Lung (tissue), 12 donors: ENCODE data around the gene ZRANB3. TPM values are rescaled to one million over a fixed set of nuclear protein-coding genes. Genes with fewer than 3 reads are reported as not detected.
"Not testable (repeated sequence)": the region's sequence is repeated elsewhere in the genome, so short reads cannot be mapped to it uniquely, and the experiment has no call there.

Source experiments
- ATAC-seq: fragments of 200-7000 bp; cut with Tn5 transposase; one replicate; pipeline ENCODE4 v1.9.1; 2020; ENCODE audit warnings: moderate number of reproducible peaks; ENCODE audit not compliant: insufficient read depth, low FRiP score
- DNase-seq, 3 donors: peaks; one replicate each; pipeline ENCODE4 v3.0.0-alpha.2; 2013 to 2017
- H3K27ac ChIP-seq, 2 donors: one replicate each; pipeline ENCODE4 v1.5.1; 2013; ENCODE audit warnings: mild to moderate bottlenecking in 2 of 2, moderate library complexity in 2 of 2, control low read depth in 1 of 2, inconsistent platforms in 1 of 2, low read depth in 1 of 2, low read length in 1 of 2
- H3K27me3 ChIP-seq, 3 donors: one replicate each; pipeline ENCODE4 v1.5.1; 2013; ENCODE audit warnings: low read length in 2 of 3; ENCODE audit not compliant: control insufficient read depth in 3 of 3, insufficient read depth in 3 of 3
- H3K36me3 ChIP-seq, 4 donors: one replicate each; pipeline ENCODE4 v1.5.1; 2013; ENCODE audit warnings: low read length in 4 of 4, mild to moderate bottlenecking in 1 of 4, moderate library complexity in 1 of 4; ENCODE audit not compliant: control insufficient read depth in 4 of 4, insufficient read depth in 4 of 4
- H3K4me1 ChIP-seq, 5 donors: one replicate each; pipeline ENCODE4 v1.5.1; 2013; ENCODE audit warnings: low read length in 5 of 5, mild to moderate bottlenecking in 2 of 5, moderate library complexity in 1 of 5; ENCODE audit not compliant: control insufficient read depth in 5 of 5, insufficient read depth in 5 of 5
- H3K4me3 ChIP-seq: one replicate; pipeline ENCODE4 v1.5.1; 2013; ENCODE audit warnings: mild to moderate bottlenecking, control low read depth, moderate library complexity
- H3K9ac ChIP-seq, 2 donors: one replicate each; pipeline ENCODE4 v1.5.1; 2013; ENCODE audit warnings: low read length in 2 of 2, control low read depth in 1 of 2; ENCODE audit not compliant: insufficient read depth in 1 of 2
- H3K9me3 ChIP-seq, 4 donors: one replicate each; pipeline ENCODE4 v1.5.1; 2013; ENCODE audit warnings: low read length in 3 of 4, mild to moderate bottlenecking in 1 of 4, moderate library complexity in 1 of 4; ENCODE audit not compliant: control insufficient read depth in 4 of 4, insufficient read depth in 3 of 4
- CTCF ChIP-seq: IDR thresholded peaks from 2 replicates; pipeline ENCODE4 v1.5.1; 2012; ENCODE audit warnings: mild to moderate bottlenecking; ENCODE audit errors: control extremely low read depth, extremely low read depth
- WGBS, 2 donors: extraction: QIAGEN DNeasy Blood & Tissue Kit; methylation state at CpG; one replicate each; pipeline ENCODE4 v1.1.7; 2013; 5-methylcytosine and 5-hydroxymethylcytosine counted together
- polyA plus RNA-seq, 2 donors: library from polyadenylated mRNA; stranded (reverse); fragments of 200-250 nt; gene quantifications; one replicate each; pipeline ENCODE4 v1.2.1, GENCODE V29; 2013
- total RNA-seq, 2 donors: library from RNA; depleted of rRNA in 1 of 2; stranded (reverse); fragments of >200 nt in 1 of 2; gene quantifications; one replicate each; pipeline ENCODE4 v1.2.1, GENCODE V29; 2014 to 2021
- donor health status: control.
- donor health status: control.
- donor health status: Bipolar disorder and iron deficiency.
- donor health status: healthy.
- donor health status: DM: yes; HTN: yes; CAD: no.

ZRANB3 gene
- total and polyA plus RNA-seq, 4 donors, result 1.3 to 14.9 (median 3.3) TPM

GRCh38 chr2:135094508-135094907 is 436.5 kb downstream of the ZRANB3 start:
- TF ChIP-seq CTCF, result no peak
- H3K4me3 ChIP-seq, result no peak overlapping the region
- no peaks in the 10 kb centered on the region for H3K4me1 ChIP-seq
- ATAC-seq (no peak), DNase-seq (no peak)
- no peak overlapping the region for H3K9ac ChIP-seq
- 89 to 91% methylated on average over 2 of the region's 2 CpGs for WGBS, 2 donors
- H3K36me3 ChIP-seq, result peaks cover 5 to 16% (median 11%) of the 10 kb centered on the region in 4 donors
- H3K27ac ChIP-seq, result no peak overlapping the region
- no peaks in the 10 kb centered on the region for H3K9me3 ChIP-seq
- H3K27me3 ChIP-seq, result no peaks in the 10 kb centered on the region

- no peaks in the 10 kb centered on the region for H3K9me3 ChIP-seq
- H3K27me3 ChIP-seq, result no peaks in the 10 kb centered on the region
- ATAC-seq (no peak), DNase-seq (no peak)
- no peak for TF ChIP-seq CTCF
- no peak overlapping the region for H3K4me3 ChIP-seq
- H3K36me3 ChIP-seq, result peaks cover 5 to 16% (median 11%) of the 10 kb centered on the region in 4 donors
- no peaks in the 10 kb centered on the region for H3K4me1 ChIP-seq
- H3K9ac ChIP-seq, result no peak overlapping the region
- H3K27ac ChIP-seq, result no peak overlapping the region
- 99% methylated on average over 3 of the region's 3 CpGs for WGBS, 2 donors
These were observed 437.2 kb downstream of the ZRANB3 start for GRCh38 chr2:135093670-135094330.

- Histone ChIP-seq H3K27ac (no peak overlapping the region), H3K4me1 (no peaks in the 10 kb centered on the region), H3K27me3 (no peaks in the 10 kb centered on the region), H3K4me3 (no peak overlapping the region), H3K9me3 (peaks cover 0 to 2% (median 0%) of the 10 kb centered on the region in 4 donors), H3K36me3 (peaks cover 5 to 16% (median 11%) of the 10 kb centered on the region in 4 donors), H3K9ac (no peak overlapping the region)
- no peak for DNase-seq
- no peak for ATAC-seq
- no peak for TF ChIP-seq CTCF
These were observed 437.8 kb downstream of the ZRANB3 start for GRCh38 chr2:135093193-135093592.

GRCh38 chr2:135091681-135092080 is 439.3 kb downstream of the ZRANB3 start:
- Histone ChIP-seq H3K9me3 (peaks cover 0 to 2% (median 0%) of the 10 kb centered on the region in 4 donors), H3K4me1 (no peaks in the 10 kb centered on the region), H3K4me3 (no peak overlapping the region), H3K27ac (no peak overlapping the region), H3K27me3 (no peaks in the 10 kb centered on the region), H3K9ac (no peak overlapping the region), H3K36me3 (peaks cover 5 to 13% (median 10%) of the 10 kb centered on the region in 4 donors)
- DNase-seq (no peak), ATAC-seq (no peak)
- TF ChIP-seq CTCF, result no peak
- 93 to 98% methylated on average over 1 of the region's 1 CpG for WGBS, 2 donors

GRCh38 chr2:135089597-135089996 is 441.4 kb downstream of the ZRANB3 start:
- H3K4me1 ChIP-seq, H3K9ac ChIP-seq, DNase-seq, H3K27ac ChIP-seq, H3K9me3 ChIP-seq, H3K4me3 ChIP-seq, H3K27me3 ChIP-seq, ATAC-seq: not testable (repeated sequence)
- peaks cover 2 to 10% (median 5%) of the 10 kb centered on the region in 4 donors for H3K36me3 ChIP-seq
- WGBS, 2 donors, result 98% methylated on average over 4 of the region's 4 CpGs
